Activated CD4-positive, alpha-beta T cell treated with anti-CD3 and anti-CD28 coated beads, Interleukin-2, amount 50 U/mL, for 16 hours (primary cell): ENCODE results near the gene PHRF1.
"Not testable (repeated sequence)": the region's sequence is repeated elsewhere in the genome, so short reads cannot be mapped to it uniquely, and the experiment has no call there.

Experiments used
- DNase-seq: peaks from one replicate; pipeline ENCODE4 v3.0.0-alpha.2; 2020

Gene PHRF1

DNA sequence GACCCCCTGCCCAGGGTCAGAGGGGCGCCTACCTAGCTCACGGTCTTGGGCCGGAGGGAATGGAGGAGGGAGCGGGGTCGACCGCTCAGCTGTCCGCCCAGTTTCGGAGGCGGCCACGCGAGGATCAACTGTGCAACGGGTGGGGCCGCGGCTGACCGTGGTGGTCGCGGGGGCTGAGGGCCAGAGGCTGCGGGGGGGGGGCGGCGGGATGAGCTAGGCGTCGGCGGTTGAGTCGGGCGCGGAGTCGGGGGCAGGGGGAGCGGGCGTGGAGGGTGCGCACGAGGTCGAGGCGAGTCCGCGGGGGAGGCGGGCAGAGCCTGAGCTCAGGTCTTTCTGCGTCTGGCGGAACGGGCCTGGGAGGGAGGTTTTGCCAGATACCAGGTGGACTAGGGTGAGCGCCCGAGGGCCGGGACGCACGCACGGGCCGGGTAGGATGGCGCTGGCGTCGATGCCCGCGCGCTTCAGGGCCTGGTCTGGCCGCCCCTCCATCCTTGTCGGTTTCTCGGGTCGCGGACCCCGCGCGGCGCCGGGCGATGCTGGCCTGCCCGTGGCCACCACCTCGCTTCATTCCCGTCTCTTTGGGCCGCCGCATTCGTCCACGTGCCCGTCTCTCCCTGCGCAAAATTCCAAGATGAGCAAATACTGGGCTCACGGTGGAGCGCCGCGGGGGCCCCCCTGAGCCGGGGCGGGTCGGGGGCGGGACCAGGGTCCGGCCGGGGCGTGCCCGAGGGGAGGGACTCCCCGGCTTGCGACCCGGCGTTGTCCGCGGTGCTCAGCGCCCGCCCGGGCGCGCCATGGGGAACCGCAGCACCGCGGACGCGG is 60.5 kb downstream of the PHRF1 start, which contains the start of gene DRD4:
DRD4 (plus strand) TSS at position 759 of the 822 bp plus-strand sequence; CDS start at position 795, 36 bp downstream.
- no peak for DNase-seq

DNA sequence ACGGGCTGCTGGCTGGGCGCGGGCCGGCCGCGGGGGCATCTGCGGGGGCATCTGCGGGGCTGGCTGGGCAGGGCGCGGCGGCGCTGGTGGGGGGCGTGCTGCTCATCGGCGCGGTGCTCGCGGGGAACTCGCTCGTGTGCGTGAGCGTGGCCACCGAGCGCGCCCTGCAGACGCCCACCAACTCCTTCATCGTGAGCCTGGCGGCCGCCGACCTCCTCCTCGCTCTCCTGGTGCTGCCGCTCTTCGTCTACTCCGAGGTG is 61.0 kb downstream of the PHRF1 start:
- DNase-seq: no peak

DNA sequence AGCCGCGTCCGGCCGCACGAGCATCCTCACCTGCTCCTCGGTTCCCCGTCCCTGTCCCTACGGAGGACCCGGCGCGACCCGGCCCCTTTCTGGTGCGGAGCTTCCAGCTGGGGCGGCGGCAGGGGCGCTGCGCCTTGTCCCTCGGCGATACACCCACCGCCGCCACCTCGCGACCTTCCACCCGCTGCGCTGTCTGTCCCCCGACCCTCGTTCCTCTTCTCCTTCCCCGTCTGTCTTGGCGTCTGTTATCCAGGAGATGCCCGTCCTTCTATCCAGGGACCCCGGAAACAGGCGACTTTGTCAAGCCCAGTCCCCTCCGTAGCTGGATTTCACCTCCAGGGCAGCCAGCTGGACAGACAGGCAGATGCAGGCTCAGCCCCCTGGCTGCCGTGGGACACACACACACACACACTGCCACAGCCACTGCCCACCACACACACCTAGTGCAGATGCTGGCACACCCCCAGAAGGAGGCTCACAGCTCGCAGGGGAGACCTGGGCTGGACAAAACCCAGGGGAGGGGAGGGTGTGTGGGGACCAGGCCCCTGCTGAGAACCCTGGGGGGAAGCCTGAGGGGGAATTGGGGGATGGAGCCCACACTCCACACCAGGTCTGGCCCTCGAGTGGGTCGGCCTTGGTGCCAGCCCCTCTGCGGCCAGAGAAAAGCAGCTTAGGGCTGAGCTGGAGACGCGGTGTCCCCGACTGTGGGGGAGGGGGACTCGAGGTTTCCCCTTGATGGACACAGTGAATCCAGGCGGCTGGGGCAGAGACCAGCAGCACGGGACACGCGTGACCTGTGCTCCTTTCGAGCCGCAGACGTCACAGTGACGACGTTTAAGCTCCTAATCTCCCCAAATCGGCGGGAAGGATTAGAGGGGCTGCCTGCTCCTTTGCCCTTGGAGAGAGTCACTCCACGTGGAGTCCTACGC is 61.6 kb downstream of the PHRF1 start:
- DNase-seq: no peak

DNA sequence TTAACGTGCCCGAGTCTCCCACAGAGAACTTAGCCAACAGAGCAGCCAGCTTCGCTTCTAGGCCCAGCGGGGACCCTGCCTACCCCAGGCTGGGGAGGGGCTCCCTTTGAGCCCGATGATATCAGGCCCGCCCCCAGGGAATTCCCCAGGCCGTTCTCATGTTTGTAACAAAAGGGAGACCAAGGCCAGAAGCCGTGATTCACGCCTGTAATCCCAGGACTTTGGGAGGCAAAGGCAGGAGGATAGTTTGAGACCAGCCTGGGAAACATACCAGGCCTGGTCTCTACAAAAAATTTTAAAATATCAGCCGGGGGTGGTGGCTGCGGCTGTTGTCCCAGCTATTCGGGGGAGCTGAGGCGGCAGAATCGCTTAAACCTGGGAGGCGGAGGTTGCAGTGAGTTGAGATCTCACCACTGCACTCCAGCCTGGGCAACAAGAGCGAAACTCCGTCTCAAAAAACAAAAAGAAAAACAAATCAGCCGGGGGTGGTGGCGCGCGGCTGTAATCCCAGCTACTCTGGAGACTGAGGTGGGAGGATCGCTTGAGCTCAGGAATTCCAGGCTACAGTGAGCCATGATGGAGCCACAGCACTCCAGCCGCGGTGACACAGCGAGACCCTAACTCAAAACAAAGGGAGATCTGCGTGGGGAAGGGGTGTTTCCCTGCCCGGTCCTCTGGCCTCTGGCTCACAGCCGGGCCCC is 62.5 kb downstream of the PHRF1 start:
- no peak for DNase-seq

DNA sequence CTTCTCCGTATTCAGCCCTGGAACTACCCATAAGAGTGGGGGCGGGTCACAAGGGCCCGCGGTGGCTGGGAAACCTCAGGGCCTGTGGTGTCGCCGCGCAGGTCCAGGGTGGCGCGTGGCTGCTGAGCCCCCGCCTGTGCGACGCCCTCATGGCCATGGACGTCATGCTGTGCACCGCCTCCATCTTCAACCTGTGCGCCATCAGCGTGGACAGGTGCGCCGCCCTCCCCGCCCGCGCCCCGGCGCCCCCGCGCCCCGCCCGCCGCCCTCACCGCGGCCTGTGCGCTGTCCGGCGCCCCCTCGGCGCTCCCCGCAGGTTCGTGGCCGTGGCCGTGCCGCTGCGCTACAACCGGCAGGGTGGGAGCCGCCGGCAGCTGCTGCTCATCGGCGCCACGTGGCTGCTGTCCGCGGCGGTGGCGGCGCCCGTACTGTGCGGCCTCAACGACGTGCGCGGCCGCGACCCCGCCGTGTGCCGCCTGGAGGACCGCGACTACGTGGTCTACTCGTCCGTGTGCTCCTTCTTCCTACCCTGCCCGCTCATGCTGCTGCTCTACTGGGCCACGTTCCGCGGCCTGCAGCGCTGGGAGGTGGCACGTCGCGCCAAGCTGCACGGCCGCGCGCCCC is 63.2 kb downstream of the PHRF1 start:
- no peak for DNase-seq

DNA sequence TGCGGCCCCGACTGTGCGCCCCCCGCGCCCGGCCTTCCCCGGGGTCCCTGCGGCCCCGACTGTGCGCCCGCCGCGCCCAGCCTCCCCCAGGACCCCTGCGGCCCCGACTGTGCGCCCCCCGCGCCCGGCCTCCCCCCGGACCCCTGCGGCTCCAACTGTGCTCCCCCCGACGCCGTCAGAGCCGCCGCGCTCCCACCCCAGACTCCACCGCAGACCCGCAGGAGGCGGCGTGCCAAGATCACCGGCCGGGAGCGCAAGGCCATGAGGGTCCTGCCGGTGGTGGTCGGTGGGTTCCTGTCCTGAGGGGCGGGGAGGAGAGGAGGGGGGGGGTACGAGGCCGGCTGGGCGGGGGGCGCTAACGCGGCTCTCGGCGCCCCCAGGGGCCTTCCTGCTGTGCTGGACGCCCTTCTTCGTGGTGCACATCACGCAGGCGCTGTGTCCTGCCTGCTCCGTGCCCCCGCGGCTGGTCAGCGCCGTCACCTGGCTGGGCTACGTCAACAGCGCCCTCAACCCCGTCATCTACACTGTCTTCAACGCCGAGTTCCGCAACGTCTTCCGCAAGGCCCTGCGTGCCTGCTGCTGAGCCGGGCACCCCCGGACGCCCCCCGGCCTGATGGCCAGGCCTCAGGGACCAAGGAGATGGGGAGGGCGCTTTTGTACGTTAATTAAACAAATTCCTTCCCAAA is 63.9 kb downstream of the PHRF1 start:
- DNase-seq: no peak

DNA sequence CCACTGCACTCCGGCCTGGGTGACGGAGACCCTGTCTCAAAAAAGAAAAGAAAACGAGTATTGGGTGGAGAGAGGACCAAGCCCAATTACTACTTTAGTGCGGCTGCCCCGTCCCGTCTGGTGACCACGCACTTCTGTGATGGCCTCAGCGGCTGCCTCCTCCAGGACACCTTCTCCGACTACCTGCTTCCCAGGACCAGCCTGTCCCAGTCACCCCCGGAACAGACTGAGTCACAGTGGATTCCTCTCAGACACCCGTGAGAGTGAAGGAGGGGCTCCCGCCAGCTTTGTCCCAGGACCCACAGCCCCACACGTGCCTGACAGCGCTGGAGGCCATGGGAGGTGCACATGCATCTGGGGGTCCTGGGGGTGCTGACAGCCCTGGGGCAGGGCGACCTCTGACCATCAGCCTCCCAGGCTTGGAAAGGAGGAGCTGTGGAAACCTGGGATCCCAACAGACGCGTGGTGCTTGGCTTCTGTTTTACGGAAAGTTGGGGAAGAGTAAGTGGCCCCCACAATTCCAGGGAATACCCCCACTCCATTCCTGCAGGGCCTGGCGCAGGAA is 65.6 kb downstream of the PHRF1 start:
- DNase-seq: no peak

DNA sequence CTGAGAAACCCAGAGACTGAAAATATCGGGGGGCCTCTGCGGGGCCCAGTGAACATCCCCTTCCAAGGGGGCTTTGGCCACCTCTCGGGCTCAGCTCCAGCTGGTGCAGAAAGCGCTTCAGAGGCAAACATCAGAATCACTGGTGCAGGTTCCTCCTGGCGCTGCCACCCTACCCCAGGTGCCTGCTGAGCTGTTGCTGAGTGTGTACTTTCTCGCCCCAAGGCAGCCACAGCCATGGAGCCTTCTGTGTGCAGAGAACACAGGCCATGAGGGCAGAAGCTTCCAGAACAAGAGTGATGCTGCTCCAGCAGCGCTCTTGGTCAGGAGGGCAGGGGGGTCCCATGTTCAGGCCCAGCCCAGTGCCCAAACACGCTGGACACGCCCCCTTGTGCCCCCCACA is 67.1 kb downstream of the PHRF1 start:
- DNase-seq: no peak

DNA sequence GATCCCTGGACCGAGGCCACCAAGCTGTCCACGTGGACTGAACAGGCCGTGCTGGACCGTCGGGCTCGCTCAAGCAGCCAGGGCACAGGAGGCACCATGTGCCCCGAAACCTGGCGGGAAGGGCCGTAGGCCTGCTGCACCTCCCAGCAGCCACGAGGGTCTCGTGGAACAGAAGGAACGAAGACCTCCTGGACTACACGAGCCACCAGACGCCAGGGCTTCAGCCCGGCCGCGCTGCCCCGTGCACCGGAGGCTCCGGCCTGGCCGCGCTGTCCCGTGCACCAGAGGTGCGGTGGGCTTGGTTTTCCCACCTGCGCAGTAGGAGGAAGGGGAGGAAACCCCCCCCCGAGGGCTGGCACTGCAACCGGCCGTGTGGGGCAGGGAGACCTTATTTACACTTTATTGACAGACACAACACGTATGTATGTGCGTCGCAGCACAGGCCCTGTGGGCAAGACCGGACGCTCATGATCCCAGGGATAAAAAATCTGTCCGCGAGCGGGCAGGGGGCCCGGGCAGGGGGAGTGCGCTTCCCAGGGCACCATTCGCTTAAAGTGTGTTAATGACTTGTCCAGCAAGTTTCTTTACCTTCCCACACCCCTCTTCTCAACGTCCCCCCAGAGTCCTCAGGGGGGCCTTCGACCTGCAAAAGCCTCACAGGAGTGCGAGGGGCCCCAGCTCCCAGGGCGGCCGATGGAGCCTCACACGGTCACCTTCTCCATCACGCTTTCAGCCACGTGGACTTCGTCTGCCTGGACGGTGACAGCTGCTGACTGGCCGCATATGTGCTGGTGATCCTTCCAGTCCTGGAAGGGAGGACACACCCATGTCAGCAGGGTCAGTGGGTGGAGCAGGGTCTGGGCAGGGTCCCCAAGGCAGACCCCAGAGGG is 67.8 kb downstream of the PHRF1 start:
- no peak for DNase-seq

DNA sequence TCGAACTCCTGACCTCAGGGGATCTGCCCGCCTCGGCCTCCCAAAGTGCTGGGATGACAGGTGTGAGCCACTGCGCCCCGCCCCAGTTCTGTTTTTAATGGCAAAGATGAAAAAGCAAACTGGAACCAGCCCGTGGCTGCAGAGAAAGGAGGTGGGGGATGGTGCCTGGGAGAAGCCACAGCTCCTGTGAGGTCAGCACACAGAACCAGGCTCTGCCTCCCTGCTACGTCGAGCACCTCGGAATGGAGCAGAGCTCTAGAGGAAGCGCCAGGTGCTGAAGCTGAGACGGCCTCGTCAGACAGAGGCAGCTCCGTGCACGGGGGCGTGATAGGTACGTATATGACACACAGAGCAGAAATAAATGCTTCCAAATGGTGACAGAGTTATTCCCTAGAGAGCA is 69.3 kb downstream of the PHRF1 start:
- DNase-seq: peak; percentile 23

DNA sequence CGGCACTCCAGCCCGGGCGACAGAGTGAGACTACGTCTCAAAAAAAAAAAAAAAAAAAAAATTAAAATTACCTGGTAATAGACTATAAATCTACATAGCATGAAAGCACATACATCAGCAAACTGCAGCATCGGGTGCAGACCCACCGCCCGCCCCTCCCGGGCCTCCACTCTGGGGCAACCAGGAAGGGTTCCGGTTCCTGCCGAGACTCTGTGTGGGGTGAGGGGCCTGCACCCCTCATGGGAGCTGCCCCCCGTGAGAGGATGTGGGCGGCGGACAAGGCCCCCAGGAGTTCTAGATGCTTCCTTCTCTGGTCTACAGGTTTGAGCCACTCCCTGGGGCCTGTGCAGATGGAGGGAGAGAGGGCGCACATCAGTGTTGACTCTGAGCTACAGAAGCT is 69.9 kb downstream of the PHRF1 start:
- DNase-seq: no peak

DNA sequence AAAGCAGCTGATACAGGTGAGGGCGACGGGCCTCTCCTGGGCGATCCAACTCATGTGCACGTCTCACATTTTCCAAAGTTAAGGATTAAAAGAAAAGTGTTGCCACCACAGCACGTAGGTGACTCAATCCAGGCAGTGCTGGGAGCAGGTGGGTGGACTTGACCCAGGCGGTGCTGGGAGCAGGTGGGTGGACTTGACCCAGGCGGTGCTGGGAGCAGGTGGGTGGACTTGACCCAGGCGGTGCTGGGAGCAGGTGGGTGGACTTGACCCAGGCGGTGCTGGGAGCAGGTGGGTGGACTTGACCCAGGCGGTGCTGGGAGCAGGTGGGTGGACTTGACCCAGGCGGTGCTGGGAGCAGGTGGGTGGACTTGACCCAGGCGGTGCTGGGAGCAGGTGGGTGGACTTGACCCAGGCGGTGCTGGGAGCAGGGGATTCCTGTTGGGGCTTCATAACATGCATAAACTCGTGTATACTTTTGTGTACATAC is 71.4 kb downstream of the PHRF1 start:
- not testable (repeated sequence) for DNase-seq

DNA sequence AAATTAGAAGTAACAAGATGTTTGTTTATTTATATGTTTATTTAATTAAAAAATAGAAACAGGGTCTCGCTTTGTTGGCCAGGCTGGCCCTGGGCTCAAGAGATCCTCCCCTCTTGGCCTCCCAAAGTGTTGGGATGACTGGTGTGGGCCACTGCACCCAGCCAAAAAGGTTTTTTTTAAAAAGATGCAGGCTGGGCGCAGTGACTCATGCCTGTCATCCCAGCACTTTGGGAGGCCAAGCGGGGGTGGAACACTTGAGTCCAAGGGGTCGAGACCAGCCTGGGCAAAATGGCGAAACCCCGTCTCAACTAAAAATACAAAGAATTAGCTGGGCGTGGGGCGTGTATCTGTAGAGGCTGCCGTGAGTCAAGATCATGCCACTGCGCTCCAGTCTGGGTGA is 74.2 kb downstream of the PHRF1 start:
- DNase-seq: no peak

DNA sequence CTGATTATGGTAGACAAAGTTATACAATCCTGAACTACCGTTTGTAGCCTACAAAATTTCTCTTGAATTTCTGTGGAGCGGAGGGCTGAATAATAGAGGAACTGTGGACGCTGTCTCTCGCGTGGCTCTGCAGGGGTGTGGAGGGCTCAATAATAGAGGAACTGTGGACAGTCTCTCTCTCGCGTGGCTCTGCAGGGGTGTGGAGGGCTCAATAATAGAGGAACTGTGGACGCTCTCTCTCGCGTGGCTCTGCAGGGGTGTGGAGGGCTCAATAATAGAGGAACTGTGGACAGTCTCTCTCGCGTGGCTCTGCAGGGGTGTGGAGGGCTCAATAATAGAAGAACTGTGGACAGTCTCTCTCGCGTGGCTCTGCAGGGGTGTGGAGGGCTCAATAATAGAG is 76.9 kb downstream of the PHRF1 start:
- not testable (repeated sequence) for DNase-seq

DNA sequence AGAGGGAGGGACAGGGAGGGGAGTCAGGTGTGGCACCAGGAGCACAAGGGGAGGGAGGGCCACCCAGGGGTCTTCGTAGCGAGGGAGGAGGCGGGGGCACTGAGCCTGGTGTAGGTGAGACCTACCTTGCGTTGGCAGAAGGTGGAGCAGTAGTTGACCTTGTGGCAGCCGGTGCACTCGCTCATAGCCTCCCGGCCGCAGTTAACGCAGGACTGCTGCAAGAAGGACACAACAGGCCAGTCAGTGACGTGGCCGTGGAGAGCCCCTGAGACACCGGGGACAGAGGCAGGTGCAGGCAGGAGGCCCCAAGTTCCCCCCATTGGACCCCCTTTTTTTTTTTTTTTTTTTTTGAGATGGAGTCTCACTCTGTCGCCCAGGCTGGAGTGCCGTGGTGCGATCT is 77.6 kb downstream of the PHRF1 start:
- DNase-seq: no peak

DNA sequence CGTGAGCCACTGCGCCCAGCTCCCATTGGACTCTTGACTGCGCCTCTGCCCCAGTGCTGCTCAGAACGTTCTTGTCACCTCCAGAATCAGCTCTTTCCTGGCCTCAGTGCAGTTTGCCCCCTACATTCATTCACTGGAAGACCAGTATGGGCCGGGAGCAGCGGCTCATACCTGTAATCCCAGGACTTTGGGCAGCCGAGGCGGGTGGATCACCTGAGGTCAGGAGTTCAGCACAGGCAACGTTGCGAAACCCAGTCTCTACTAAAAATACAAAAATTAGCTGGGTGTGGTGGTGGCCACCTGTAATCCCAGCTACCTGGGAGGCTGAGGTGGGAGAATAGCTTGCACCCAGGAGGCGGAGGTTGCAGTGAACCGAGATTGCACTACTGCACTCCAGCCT is 78.2 kb downstream of the PHRF1 start:
- DNase-seq: not testable (repeated sequence)

DNA sequence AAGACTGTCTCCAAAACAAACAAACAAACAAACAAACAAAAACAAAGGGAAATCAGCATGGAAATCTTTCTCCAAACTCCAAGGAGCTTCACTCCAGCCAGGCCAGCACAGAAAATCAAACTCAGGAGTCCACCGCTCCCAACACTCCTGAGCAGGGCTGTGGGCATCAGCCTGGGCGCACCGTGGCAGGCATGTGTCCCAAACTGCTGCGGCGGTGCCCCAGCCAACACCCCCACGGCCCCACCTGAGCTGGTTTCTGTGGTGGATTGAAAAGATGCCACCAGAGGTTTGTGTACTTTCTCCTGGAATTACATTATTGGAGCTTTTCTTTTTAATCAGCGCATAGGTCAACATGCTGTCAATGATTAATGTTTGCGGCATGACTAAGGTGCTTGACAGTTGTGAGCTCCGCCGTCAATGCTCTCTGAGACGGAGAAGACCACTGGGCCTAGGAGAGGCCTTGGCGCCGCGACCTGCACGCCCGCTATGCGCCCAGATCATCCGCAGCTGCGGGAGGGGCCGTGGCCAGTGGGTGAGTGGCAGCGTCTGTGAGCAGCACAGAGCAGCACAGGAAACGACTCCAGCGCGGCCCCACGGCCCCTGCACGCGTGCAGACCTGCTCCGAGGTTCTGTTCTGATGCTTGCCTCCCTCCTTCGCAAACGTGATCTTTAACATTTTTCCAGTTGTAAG is 78.9 kb downstream of the PHRF1 start:
- no peak for DNase-seq

DNA sequence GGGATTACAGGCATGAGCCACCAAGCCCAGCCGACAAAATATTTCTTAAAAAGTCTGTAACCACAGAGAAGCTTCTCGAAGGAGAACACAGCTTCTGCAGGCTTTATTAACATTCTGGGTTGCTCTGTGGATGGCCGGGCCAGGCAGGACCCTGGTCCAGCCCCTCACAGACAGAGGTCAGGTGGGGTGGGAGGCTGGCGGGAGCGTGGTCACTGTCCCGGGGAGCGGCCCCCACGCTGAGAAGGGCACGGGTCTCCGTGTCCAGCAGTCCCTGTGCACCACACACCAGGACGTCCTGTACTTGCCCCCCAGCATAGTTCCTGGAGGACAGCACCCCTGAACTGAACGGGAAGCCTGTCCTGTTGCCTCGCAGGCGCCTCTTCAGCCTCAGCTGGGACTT is 80.2 kb downstream of the PHRF1 start:
- no peak for DNase-seq

DNA sequence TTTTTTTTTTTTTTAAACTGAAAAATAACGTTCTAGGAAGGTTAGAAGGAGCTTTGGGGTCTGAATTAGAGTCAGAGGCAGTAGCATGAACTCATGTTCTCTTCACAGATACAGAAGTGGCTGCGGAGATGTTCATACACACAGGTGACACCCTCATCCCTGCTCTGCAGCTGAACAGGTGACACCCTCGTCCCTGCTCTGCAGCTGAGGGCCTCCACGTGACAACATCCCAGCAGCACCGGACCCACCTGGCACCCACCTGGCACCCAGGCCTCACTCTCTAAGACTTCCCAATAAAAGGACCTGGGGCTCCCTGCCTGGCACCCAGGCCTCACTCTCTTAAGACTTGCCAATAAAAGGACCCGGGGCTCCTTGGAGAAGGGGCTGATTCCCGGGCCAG is 80.6 kb downstream of the PHRF1 start:
- no peak for DNase-seq

DNA sequence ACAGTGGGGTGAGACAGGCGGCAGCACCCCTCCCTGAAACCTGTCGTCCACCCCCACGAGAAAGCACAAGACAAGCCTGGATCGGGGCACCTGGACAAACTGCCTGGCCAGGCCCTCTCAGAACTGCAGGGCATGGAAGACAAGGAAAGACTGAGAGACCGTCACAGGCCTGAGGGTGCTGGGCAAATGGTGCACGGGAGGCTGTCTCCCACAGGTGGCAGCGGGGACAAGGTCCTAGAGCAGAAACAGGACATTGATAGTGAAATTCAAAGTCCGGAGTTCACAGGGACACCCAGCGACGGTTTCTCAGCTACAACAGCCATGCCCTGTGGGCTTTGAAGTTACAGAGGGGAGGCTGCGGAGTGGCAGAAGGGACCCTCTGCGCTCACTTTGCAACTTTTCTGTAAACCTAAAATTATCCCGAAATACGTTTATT is 81.4 kb downstream of the PHRF1 start:
- DNase-seq: no peak
